HL-60/S4 treated with retinoic acid at 250 ng/mL for 4 days and 3 days (cell line): ENCODE measurements around the gene ERBIN.
"Not testable (repeated sequence)": the region's sequence is repeated elsewhere in the genome, so short reads cannot be mapped to it uniquely, and the experiment has no call there.

Experiments
- in situ Hi-C: fragments of 300-500 bp; cut with MboI; formaldehyde crosslinking; loops from 2 replicates; pipeline ENCODE4 v1.7.0; 2022; ENCODE audit warnings: low sequenced_read_pairs

The ERBIN gene

GRCh38 chr5:65994117-65994786 lies 67.9 kb downstream of the ERBIN start:
- in situ Hi-C loops: no loop called here

DNA sequence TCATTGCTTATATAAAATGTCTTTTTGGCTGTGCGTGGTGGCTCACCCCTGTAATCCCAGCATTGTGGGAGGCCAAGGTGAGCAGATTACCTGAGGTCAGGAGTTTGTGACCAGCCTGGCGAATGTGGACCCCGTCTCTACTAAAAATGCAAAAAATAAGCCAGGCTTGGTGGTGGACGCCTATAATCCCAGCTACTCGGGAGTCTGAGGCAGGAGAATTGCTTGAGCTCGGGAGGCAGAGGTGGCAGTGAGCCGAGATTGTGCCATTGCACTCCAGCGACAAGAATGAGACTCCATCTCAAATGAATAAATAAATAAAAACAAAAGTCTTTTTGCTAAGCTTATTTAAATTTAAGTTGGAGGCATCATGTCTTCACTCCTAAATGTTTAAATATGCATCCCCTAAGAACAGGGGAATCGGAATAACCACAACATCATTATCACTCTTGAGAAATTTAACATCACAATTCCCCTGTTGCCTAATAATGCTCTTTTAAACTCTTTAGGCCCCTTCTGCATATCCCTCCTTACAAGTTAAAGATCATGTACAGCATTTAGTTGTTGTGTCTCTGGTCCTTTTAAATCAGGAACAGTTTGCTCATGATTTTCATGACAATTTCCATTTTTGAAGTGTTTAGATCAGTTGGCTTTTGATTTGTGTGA lies 72.8 kb downstream of the ERBIN start:
- in situ Hi-C loops: no loop called here

- in situ Hi-C loops: no loop called here
Observed at GRCh38 chr5:66001952-66002351, 75.6 kb downstream of the ERBIN start.

DNA sequence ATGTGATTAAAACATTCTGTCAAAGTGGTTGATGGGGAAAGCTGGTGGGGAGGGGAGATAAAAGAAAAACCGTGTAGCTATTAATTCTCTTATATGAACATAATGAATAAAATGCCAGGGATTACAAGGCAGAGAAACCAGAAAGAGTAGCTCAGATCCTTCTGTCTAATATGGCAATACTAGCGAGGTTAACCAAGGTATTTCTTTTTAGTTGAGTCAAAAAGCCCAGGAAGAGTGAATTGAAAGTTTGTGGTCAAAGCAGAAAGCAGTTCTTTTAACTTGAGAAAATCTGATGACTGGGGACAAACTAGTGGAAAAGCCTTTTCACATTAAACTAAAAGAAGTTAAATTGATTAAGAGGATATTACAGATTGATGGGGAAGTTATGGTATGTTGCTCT lies 76.0 kb downstream of the ERBIN start:
- in situ Hi-C loops: no loop called here

GRCh38 chr5:66004216-66004615 lies 77.8 kb downstream of the ERBIN start:
- in situ Hi-C loops: no loop called here

DNA sequence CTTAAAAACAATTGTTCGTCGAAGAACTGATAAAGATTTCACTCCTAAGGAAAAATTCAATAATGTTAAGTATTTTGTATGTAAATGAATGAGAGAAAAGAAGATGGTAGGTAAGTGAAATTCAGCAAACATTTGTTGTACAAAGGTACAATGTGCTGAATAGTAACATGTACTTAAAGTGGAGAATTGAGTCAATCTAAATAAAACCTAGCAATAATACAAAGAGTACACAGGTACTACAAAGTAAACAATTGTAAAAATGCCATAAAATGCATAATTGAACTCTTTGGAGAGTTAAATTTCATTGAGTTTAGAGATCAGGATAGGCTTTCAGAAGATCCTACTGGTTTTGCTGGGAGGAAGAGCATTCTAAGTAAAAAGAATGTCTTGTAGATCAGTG lies 82.9 kb downstream of the ERBIN start:
- in situ Hi-C loops: no loop called here

DNA sequence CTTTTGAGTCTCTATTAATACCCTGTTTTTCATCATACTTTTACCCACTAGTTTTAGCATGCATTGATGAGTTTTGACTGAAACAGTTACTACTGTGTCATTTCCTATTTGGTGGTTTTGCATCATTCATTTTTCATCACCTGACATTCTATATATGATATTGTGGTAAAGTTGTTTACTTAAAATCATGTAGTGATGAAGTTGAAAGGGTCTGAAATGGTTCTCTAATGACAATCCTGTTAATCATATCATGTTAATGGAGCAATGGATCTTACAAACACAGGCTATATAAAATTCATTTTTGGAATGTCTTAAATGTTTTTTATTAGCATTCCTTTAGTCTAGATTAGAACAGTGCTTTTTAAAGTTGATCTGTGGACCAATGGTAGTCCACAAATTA lies 84.1 kb downstream of the ERBIN start:
- in situ Hi-C loops: no loop called here

GRCh38 chr5:66012271-66012670 lies 85.9 kb downstream of the ERBIN start:
- in situ Hi-C loops: no loop called here

DNA sequence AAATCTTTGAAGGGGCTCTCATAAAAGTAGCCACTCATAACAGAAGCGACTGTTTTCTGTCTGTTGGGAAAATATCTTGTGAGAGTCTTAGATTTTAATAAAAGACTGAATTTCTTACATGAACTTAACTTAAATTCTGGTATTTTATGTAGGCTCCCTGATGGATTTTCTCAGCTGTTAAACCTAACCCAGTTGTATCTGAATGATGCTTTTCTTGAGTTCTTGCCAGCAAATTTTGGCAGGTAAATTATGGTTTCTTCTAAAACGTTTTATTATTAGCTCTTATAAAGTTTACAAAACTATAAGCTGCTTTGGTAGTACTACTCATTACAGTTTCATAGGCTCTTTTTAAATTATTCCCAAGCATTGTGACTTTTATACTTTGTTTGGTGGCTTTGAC lies 87.0 kb downstream of the ERBIN start:
- in situ Hi-C loops: no loop called here

DNA sequence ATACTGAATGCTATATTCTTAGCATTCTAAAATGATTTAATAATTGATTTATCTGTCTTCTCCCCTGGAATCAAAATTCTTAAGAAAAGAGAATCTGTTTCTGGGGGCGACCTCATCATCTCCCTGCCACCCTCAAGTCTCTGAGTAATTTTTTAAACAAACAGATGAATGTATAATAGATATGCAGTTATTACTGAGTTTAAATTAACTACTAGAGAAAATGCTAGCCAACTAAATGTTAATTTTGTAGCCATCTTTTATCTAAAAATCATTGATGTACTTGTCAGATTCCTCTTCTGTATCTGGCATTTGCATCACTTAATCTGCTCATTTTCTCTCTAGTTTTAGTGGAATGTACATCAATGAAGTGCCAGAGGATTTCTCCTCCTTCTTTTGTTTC lies 87.5 kb downstream of the ERBIN start:
- in situ Hi-C loops: no loop called here

DNA sequence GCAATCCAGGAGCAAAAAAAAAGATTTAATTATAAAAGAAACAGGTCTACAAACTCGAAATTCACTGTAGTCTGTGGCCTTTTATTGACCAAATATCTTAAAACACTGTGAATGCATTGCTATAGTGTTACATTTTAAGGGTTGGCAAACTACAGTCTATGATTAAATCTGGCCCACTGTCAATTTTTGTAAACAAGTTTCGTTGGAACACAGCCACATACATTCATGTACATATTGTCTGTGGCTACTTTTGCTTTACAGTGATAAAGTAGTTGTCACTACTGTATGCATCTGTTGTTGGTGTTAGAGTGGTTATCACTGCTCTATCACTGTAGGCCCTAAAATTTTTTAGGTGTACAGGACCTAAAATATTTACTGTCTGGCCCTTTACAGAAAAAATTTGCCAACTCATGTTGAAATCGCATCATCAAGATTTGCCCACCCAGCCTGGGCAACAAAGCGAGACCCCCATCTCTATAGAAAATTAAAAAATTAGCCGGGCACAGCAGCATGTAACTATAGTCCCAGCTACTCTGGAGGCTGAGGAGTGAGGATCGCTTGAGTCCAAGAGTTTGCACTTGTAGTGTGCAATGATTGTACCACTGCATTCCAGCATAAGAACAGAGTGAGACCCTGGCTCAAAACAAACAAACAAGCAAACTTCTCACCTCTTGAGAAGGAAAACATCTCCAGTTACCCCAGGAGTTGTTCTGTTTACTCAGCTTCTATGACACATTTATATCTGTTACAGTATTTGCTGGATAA lies 89.0 kb downstream of the ERBIN start:
- in situ Hi-C loops: no loop called here

GRCh38 chr5:66021585-66021984 lies 95.2 kb downstream of the ERBIN start:
- in situ Hi-C loops: no loop called here

GRCh38 chr5:66039296-66039695 lies 112.9 kb downstream of the ERBIN start:
- in situ Hi-C loops: no loop called here

DNA sequence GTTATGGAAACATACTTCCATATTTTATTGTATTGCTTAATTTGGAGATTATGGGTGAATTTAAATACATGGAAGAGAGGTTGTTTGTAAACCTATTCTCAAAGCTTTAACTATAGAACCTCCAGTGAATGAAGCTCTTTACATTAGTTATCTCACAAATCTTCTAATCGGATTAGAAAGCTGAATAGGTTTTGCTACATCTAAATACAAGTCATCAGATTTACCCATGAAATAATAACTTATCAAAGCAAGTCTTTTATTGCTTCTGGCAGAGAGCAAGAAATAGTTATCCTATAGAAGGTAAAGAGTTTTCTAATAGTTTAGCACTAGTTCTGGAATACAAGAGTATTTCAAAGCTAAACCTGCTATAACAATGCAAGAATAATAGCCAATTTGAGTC lies 113.3 kb downstream of the ERBIN start:
- in situ Hi-C loops: no loop called here

- in situ Hi-C loops: no loop called here
Observed at GRCh38 chr5:66041627-66042026, 115.3 kb downstream of the ERBIN start.

- in situ Hi-C loops: no loop called here
Observed at GRCh38 chr5:66057239-66057638, 130.9 kb downstream of the ERBIN start.

DNA sequence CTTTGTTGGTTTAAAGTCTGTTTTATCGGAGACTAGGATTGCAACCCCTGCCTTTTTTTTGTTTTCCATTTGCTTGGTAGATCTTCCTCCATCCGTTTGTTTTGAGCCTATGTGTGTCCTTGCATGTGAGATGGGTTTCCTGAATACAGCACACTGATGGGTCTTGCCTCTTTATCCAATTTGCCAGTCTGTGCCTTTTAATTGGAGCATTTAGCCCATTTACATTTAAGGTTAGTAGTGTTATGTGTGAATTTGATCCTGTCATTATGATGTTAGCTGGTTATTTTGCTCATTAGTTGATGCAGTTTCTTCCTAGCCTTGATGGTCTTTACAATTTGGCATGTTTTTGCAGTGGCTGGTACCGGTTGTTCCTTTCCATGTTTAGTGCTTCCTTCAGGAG lies 134.9 kb downstream of the ERBIN start:
- in situ Hi-C loops: not testable (repeated sequence)

DNA sequence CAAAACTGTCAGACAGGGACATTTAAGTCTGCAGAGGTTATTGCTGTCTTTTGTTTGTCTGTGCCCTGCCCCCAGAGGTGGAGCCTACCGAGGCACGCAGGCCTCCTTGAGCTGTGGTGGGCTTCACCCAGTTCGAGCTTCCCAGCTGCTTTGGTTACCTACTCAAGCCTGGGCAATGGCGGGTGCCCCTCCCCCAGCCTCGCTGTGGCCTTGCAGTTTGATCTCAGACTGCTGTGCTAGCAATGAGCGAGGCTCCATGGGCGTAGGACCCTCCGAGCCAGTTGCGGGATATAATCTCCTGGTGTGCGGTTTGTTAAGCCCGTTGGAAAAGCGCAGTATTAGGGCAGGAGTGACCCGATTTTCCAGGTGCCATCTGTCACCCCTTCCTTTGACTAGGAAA lies 136.7 kb downstream of the ERBIN start:
- in situ Hi-C loops: not testable (repeated sequence)

GRCh38 chr5:66066826-66067225 lies 140.5 kb downstream of the ERBIN start:
- in situ Hi-C loops: no loop called here

- in situ Hi-C loops: no loop called here
Observed at GRCh38 chr5:66072031-66072430, 145.7 kb downstream of the ERBIN start.

GRCh38 chr5:66074901-66075300 lies 148.5 kb downstream of the ERBIN start:
- in situ Hi-C loops: no loop called here

- in situ Hi-C loops: no loop called here
Observed at GRCh38 chr5:66080664-66081063, 154.3 kb downstream of the ERBIN start.
